Measurements from ENCODE around the gene PDE3A. TPM values are rescaled to one million over a fixed set of nuclear protein-coding genes. Genes with fewer than 3 reads are reported as not detected.

The PDE3A gene
- total and polyA plus RNA-seq, 2 donors from 2014 or later: 3.3 to 18.3 TPM

GRCh38 chr12:20653871-20654270, 285.5 kb downstream of the PDE3A start:
- no peak for DNase-seq
- no peak for TF ChIP-seq CTCF (IDR thresholded peaks at IDR 0.05; ENCODE audit: borderline replicate concordance, extremely low read depth, insufficient read depth)

GRCh38 chr12:20656600-20656999, 288.3 kb downstream of the PDE3A start:
- no peak for TF ChIP-seq CTCF (IDR thresholded peaks at IDR 0.05; ENCODE audit: borderline replicate concordance, extremely low read depth, insufficient read depth)
- peaks cover 0 to 2% (median 0%) of the 10 kb centered on the region in 3 donors for H3K36me3 ChIP-seq (ENCODE audit: control insufficient read depth in 2 of 3, insufficient read depth in 3 of 3, low read length in 3 of 3)
- H3K4me1 ChIP-seq (ENCODE audit: control insufficient read depth in 2 of 3, insufficient read depth in 2 of 3, low read depth in 1 of 3, low read length in 3 of 3): no peaks in the 10 kb centered on the region
- peaks cover 0 to 4% (median 0%) of the 10 kb centered on the region in 3 donors for H3K9me3 ChIP-seq (ENCODE audit: control insufficient read depth in 2 of 3, insufficient read depth in 1 of 3, low read length in 3 of 3)
- H3K4me3 ChIP-seq (ENCODE audit: low read length in 3 of 3): no peak overlapping the region
- intact Hi-C loops (cut with DNase I): no loop called here
- DNase-seq: no peak
- no peak overlapping the region for H3K27ac ChIP-seq (ENCODE audit: low read depth in 2 of 2, low read length in 2 of 2)
- no peaks in the 10 kb centered on the region for H3K27me3 ChIP-seq (ENCODE audit: control insufficient read depth, insufficient read depth, low read length)
- no peak for FAIRE-seq
- H3K9ac ChIP-seq (ENCODE audit: low read length in 3 of 3): no peak overlapping the region

More at GRCh38 chr12:20653871-20654270, 285.5 kb downstream of the PDE3A start:
- no peaks in the 10 kb centered on the region for H3K4me1 ChIP-seq (ENCODE audit: control insufficient read depth in 2 of 3, insufficient read depth in 2 of 3, low read depth in 1 of 3, low read length in 3 of 3)
- H3K4me3 ChIP-seq (ENCODE audit: low read length in 3 of 3): no peak overlapping the region
- H3K27me3 ChIP-seq (ENCODE audit: control insufficient read depth, insufficient read depth, low read length): no peaks in the 10 kb centered on the region
- no peak overlapping the region for H3K27ac ChIP-seq (ENCODE audit: low read depth in 2 of 2, low read length in 2 of 2)
- H3K9ac ChIP-seq (ENCODE audit: low read length in 3 of 3): no peak overlapping the region
- intact Hi-C loops (cut with DNase I): no loop called here
- no peak for FAIRE-seq
- H3K36me3 ChIP-seq (ENCODE audit: control insufficient read depth in 2 of 3, insufficient read depth in 3 of 3, low read length in 3 of 3): peaks cover 0 to 2% (median 0%) of the 10 kb centered on the region in 3 donors
- H3K9me3 ChIP-seq (ENCODE audit: control insufficient read depth in 2 of 3, insufficient read depth in 1 of 3, low read length in 3 of 3): no peaks in the 10 kb centered on the region

- no peak overlapping the region for H3K4me3 ChIP-seq (ENCODE audit: low read length in 3 of 3)
- H3K36me3 ChIP-seq (ENCODE audit: control insufficient read depth in 2 of 3, insufficient read depth in 3 of 3, low read length in 3 of 3): peaks cover 0 to 2% (median 0%) of the 10 kb centered on the region in 3 donors
- no peak for TF ChIP-seq CTCF (IDR thresholded peaks at IDR 0.05; ENCODE audit: borderline replicate concordance, extremely low read depth, insufficient read depth)
- no peaks in the 10 kb centered on the region for H3K4me1 ChIP-seq (ENCODE audit: control insufficient read depth in 2 of 3, insufficient read depth in 2 of 3, low read depth in 1 of 3, low read length in 3 of 3)
- no peaks in the 10 kb centered on the region for H3K27me3 ChIP-seq (ENCODE audit: control insufficient read depth, insufficient read depth, low read length)
- peaks cover 0 to 4% (median 0%) of the 10 kb centered on the region in 3 donors for H3K9me3 ChIP-seq (ENCODE audit: control insufficient read depth in 2 of 3, insufficient read depth in 1 of 3, low read length in 3 of 3)
- intact Hi-C loops (cut with DNase I): no loop called here
- H3K9ac ChIP-seq (ENCODE audit: low read length in 3 of 3): no peak overlapping the region
- no peak overlapping the region for H3K27ac ChIP-seq (ENCODE audit: low read depth in 2 of 2, low read length in 2 of 2)
- FAIRE-seq (no peak), DNase-seq (peak in 2 of 5 donors; percentile 14 to 16)
Measured at GRCh38 chr12:20657496-20657895, 289.2 kb downstream of the PDE3A start.

- Histone ChIP-seq H3K4me3 (ENCODE audit: low read length in 3 of 3) (no peak overlapping the region), H3K36me3 (ENCODE audit: control insufficient read depth in 2 of 3, insufficient read depth in 3 of 3, low read length in 3 of 3) (peaks cover 0 to 4% (median 0%) of the 10 kb centered on the region in 3 donors), H3K4me1 (ENCODE audit: control insufficient read depth in 2 of 3, insufficient read depth in 2 of 3, low read depth in 1 of 3, low read length in 3 of 3) (no peaks in the 10 kb centered on the region), H3K27me3 (ENCODE audit: control insufficient read depth, insufficient read depth, low read length) (no peaks in the 10 kb centered on the region), H3K27ac (ENCODE audit: low read depth in 2 of 2, low read length in 2 of 2) (no peak overlapping the region), H3K9me3 (ENCODE audit: control insufficient read depth in 2 of 3, insufficient read depth in 1 of 3, low read length in 3 of 3) (no peaks in the 10 kb centered on the region), H3K9ac (ENCODE audit: low read length in 3 of 3) (no peak overlapping the region)
- TF ChIP-seq CTCF (IDR thresholded peaks at IDR 0.05; ENCODE audit: borderline replicate concordance, extremely low read depth, insufficient read depth): no peak
- intact Hi-C loops (cut with DNase I): no loop called here
- DNase-seq (no peak), FAIRE-seq (no peak)
Measured at GRCh38 chr12:20681334-20681733, 313.0 kb downstream of the PDE3A start.

Data from kidney (tissue), 14 donors.